Stimulated activated CD8-positive, alpha-beta memory T cell treated with anti-CD3 and anti-CD28 coated beads, Interleukin-12 subunit alpha, Interleukin-12 subunit beta, amount 100 ng/mL, for 4 hours (primary cell): Measurements from ENCODE around the gene RERG.
A peak's percentile ranks its signal among the peaks of the same experiment; 100 is the strongest.
"Not testable (repeated sequence)": the region's sequence is repeated elsewhere in the genome, so short reads cannot be mapped to it uniquely, and the experiment has no call there.

ENCODE experiments used
- DNase-seq: peaks from one replicate; pipeline ENCODE4 v3.0.0-alpha.2; 2020; ENCODE audit warnings: low read depth

RERG gene, protein sequence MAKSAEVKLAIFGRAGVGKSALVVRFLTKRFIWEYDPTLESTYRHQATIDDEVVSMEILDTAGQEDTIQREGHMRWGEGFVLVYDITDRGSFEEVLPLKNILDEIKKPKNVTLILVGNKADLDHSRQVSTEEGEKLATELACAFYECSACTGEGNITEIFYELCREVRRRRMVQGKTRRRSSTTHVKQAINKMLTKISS

DNA sequence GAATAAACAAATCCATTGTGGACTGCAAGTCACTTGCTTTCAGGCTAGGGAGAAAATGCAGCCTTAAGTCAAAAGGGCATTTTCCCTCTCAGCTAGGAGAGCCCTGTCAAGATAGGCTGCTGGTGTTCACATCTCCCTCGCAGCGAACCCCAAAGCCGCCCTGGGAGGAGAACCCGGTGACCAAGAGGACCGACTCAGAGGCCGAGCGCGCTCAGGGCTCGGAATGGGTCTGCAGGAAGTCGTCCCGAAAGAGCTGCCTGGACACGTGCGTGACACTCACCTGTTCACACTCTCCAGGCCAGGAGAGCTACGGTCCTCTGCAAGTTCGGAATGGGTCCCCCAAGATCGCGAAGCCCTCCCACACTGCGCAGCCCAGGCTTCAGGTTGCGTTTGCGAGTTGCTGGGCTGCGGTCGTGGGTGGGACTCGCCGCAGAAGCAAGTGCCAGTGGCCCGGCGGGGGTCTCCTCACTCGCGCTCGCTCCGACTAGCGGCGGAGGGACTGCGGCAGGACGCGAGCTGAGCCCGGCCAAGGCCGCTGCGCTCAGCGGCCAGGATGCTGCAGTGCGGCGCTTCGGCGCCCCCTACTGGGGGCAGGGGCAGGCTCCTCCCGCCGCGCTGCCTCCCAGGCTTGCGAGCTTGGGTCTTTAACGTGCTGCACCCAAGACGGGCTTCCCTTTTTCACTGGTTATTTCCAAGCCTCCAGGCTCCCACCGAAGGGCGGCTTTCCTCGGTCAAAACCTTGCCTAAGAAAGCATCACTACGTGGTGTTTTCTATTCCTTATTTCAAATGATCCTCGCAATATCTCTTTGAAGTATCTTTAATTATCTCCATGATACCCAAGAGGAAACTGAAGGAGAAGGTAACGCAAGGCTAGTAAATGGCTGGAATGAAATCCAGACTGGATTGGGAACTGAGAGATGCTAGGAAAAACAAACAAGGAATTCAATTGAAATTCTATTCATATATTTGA is at the start of gene RERG:
TSS of gene RERG (minus strand) at position 503 of the 971 bp plus-strand sequence. CDS start 3,928 bp downstream, outside the sequence.
- peak; percentile 53 for DNase-seq

DNA sequence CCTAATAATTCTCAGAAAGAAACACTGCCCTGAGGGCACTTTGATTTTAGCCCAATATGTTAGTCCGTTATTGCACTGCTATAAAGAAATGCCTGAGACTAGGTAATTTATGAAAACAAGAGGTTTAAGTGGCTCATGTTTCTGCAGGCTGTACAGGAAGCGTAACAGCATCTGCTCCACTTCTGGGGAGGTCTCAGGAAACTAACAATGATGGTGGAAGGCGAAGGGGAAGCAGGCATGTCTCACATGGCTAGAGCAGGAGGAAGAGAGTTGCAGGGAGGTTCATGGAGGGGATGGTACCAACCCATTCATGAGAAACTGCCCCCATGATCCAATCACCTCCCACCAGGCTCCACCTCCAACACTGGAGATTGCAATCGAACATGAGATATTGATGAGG is 49.4 kb upstream of the RERG start:
- no peak for DNase-seq

DNA sequence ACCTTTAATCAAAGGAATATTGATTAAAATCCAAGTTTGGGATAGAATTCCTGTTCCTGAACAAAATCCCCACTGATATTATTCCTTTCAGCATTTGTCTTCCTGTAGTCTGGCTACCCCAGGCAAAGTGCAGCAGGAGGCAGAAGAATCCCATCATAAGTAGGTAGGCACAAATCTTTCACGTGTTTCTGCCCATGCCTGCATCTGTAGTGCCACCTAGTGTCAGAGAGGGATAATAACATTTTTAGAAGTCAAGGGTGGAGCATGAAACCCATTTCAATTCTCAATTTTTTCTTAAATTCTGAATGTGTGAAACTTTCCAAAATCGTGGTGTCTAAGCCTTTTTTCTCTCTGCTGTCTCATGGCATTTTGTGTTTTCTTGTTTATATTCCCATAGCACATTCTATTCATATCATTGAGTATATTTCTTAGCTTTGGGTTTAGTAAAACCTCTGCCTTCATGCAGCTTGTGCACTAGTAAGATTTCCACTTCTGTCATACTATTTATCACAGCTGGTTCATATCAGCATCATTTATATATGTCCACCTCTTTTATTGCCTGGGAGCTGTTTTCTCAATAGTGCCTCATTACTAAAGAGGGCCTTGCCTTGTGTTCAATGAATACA is 47.8 kb upstream of the RERG start:
- no peak for DNase-seq

DNA sequence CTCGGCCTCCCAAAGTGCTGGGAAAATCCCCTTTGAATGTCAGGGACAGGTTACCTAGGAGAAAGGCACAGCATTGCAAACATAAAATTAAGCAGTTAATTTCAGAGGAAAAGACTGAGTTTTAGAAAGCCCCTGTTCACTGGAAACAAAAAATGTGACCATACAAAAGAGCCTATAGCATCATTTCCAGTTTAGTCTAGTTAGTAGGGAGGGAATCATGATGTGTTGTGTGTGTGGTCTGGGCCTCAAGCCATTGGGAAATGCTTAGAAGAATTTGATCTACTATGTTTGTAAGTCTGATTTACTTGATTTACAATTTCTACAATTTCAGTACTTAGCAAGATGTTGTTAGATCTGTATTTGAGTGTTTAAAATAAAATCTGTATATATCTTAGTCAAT is 47.1 kb upstream of the RERG start:
- no peak for DNase-seq

DNA sequence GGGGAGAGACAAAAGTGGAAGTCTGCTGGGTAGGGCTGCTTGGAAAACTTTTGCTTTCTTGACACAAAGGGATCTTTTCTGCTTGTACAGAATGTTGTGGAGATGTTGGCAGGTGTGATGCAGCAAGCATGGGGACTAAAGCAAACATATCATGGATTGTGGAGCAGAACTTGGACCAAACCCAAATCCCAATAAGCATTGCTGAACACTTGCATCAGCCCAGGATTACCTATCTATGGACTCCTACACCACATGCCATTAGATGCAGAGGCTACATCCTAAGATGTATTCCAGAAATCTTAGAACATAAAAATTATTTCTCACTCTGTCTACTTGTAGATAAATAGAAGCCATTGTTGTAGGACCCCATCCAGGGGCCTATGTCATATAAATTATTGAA is 44.7 kb upstream of the RERG start:
- DNase-seq = no peak

DNA sequence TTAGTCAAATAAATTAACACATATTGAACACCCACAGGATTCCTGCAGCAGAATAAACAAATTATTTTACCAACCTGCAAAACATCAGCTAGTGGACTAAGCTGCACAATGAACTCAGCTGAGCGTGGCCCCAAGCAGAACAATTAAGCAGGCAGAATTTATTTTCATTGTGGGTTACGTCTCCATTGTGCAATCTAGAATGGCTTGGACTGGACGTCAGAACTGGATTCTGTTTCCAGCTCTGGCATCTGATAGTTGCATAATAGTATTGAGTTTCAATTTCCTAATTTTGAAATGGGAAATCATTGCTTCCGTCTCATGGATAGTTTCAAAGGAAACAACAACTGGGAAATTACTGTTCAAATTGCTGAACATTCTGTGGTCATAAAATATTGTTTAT is 35.5 kb upstream of the RERG start:
- no peak for DNase-seq

DNA sequence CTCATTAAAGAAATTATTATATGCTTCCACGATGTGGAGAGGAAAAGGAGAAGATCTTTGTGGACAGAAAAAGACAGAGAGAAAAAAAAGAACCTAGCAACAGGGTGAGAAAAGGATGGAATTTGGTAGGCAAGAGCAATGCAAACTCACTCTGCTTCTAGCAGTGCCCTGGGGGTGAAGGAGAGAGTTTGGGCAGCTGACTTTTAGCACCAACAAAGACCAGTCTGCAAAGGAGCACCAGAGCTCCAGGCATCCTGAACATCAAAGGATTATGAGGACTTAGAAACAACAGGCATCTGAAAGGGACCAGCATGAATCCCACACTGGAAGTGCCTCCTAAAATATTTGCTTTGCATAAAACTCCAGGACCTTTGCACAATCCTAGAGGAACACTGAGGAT is 32.8 kb upstream of the RERG start:
- DNase-seq = no peak

DNA sequence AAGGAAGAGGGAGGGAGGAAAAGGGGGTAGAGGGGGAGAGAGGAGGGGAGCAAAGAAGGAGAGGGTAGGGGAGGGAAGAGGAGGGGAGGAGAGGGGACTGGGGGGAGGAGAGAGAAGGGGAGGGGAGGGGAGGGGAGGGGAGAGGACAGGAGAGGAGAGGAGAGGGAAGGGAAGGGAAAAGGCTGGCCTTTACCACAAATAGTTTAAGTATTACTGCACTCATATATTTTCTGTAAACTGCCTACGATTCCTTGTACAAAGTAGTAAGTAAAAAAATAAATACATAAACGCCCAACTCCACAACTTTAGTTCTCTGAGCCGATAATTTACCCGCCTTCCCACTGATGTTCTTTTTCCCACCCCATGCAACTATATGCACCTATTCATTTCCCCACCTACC is 23.7 kb upstream of the RERG start:
- DNase-seq = no peak

DNA sequence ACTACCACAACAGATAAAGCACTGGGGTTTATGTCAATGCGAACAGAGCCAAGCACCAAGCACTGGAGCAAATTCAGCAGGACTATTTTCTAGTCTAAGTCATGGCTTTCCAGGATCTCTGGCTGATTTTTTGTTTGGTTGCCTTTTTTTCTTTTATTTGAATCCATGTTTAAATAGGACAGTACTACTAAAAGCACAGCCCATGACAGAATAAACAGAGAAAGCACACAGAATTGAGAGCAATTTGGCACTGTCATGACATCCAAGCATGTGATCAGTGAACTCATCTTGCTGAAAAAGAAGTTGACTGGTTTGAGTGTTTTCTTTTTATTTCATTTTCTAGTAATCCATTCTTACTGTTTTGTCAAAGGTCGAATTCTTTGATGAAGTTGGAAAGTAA is 23.1 kb upstream of the RERG start:
- no peak for DNase-seq

DNA sequence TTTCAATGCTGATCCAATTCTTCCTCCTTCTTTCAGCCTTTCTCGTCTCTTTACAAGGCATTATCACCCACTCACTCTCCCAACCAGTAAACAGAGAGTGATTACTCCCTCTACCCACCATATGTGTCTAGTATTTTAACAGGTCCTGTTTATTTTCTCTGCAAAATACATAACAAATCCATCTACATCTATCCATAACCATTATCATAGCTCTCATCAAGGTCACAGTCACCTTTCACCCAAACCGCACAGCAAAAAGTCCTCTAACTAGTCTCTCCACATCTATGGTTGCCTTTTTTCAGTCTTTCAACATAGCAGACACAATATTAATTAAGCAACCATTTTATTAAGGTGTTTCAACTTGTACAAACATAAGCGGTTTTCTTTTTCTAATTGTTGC is 21.9 kb upstream of the RERG start:
- no peak for DNase-seq

DNA sequence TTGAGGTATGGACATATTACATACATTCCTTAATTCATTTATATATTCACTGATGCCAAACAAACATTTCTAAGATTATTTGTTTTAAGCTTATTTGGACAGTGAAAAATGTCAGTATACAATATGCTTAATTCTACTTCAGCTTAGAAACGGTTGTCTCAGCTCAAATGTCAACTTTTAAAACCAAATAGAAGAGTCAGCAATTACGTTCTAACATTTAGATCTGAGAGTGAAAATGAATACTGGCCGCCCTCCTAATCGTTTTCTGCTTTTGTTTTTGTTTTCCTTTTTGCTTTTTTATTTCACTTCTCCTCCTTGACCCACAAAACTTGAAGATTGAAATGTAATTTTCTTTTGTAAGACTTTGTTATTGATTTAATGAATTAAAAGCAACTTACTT is 19.7 kb upstream of the RERG start:
- DNase-seq = no peak

DNA sequence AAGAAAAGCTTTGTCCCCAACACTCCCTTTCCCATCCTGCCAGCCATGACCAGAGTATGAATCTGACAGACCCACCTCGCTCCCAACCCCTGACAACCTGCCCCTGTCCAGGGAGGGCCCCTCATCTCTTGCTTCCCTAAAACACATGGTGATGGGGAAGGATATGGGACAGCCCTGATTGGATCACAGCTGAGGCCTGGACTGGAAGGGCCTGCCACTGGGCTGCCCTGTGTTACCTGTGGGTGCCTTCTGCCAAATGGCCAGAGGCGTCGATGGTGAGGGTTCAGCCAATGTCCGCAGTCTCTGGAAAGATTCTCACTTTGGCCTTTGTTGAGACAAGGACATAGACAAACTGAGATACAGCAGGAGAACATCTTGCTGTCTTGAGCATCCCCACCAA is 13.3 kb upstream of the RERG start:
- no peak for DNase-seq

DNA sequence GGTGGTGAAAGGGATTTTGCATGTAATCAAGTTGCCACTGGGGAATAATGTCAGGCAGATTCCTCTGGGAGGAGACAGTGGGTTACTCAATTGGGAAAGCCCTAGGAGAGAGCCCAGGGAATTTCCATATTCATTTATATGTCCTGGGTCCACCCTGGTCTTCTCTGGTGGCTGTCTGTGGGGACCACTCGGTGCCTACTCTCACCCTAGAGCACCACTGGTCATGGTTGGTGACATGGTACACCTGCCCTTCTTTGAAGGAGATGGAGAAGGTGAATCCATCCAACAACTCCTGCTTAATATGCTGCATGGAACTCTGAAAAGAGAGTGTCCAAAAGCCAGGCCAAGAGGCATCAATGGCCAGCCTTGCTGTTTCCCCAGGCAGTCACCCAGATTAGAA is 12.8 kb upstream of the RERG start:
- DNase-seq = no peak

DNA sequence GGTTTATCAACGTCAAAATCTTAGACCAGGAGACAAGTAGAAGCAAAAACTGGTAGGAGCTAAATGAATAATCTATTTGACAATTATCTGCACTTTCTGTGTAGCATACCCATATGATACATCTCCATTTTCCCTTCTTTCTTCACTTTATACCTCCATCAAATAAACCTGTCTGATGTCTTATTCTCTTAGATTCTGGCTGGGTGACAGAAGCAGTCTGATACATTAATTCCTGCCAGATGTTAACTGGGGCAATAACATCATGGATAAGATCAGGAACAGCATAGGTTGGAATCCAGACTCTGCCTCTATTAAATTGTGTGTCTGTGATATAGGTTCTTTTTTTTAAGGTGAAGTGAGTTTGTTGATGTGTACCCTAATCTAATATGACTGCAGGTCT is 11.7 kb upstream of the RERG start:
- DNase-seq = no peak

DNA sequence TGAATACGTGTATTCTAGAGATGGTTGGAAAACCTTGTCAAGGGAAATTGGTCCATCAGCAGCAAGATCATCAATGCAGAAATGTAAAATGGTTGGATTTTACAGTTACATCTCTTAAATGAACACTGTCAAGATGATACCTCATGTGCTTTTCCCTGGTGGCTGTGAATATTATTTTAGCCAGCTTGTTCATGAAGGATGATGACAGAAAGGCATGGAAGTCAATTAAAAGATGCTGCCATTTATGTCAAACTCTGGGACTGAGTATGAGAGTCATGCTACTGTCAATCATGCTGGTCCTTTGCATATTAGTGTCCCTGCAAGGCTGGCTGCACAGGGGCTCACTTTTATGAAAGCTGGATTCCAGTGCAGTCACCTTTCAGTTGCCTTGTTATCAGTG is 10.3 kb upstream of the RERG start:
- no peak for DNase-seq

DNA sequence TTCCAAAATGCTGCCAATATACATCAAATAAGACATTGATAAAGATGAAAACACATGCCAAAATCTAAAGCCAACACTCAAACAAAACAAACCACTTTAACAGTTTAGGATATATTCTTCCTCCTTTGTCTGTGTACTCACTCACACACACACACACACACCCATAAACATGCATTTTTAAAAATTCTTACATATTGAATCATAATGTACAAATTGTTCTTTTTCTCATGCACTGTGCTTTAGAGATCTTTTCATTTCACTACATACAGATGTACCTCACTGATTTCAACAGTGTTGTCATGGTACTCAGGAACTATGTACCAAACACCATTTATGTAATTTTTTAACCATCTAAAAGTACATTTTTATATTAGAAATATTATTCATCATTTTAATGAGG is 9.5 kb upstream of the RERG start:
- no peak for DNase-seq

DNA sequence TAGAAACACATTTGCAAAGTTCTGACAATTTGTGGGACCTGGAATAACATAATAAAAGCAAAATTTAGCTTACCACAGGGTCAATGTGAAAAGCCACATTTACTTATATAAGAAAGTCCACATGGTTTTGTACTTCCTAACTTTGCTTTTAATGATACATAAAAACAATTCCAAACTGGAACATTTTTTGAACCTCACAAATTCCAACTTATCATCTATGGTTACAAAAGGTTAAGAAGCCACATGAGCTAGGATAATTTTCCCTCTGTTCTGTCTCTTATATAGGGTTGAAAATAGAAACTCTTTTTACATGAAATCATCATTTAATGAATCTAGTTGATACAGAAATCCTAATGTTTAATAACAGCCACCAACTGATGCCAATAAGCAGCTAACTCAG is 8.9 kb upstream of the RERG start:
- DNase-seq = no peak

DNA sequence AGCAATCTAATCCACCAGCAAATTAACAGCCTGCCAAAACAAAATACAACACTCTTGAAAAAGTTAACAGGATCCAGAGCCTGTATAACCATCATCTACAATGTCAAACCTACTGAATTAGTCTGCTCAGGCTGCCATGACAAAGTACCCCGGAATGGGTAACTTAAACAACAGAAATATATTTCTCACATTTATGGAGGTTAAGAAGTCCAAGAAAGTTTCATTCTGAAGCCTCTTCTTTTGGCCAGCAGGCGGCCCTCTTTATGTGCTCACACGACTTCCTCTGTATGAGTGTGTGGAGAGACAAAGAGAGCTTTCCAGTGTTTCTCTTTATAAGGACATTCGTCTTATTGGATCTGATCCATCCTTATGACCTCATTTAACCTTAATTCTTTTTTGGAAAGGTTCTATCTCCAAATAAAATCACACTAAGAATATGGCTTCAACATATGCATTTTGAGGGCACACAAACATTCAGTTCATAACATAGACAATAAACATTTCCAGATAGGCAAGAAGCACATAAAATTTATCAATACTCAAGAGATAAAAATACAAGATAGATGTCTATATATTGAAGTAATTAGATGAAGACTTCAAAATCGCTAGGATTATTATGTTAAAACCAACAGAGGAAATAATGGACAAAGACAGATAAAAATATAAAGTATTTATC is 5.9 kb upstream of the RERG start:
- no peak for DNase-seq

DNA sequence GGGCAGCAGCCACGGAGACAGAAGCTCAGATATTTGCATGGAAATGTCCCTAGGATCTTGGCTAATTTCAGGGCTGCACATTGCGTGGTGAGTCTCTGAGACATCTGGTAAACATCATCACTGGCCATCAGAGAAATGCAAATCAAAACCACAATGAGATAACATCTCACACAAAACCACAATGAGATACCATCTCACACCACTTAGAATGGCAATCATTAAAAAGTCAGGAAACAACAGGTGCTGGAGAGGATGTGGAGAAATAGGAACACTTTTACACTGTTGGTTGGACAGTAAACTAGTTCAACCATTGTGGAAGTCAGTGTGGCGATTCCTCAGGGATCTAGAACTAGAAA is 4.6 kb upstream of the RERG start:
- not testable (repeated sequence) for DNase-seq

DNA sequence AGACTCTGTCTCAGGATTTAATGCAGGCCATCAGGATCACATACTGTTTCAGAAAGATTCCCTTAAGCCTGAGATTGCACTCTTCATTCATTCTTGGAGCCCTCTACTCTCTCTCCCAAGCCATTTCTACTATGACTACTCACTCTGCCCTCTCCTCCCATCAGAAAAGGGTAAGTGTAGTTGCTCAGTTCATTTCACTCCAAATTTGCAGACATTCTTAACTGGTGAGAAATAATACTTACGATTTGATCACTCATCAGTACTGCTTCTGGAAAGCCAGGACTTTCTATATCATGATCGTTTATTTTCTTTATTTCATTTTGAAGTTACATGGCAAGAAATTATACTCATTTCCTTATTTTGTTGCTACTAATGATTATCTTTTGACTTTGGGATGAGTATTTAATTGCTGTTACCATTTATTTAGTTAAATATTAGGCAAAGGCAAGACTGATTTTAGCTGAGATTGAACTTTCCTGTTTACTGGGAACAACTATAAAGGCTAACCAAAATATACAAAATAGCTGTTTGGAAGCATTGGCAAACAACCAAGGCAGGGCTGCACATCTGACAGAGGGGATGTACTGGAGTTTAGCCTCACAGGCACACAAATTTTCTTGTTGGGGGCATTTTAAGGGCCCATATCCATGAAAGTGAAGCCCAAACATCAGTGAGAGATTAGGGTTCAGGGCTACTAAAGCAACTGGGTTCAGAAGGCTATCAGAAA is 4.1 kb upstream of the RERG start:
- no peak for DNase-seq

DNA sequence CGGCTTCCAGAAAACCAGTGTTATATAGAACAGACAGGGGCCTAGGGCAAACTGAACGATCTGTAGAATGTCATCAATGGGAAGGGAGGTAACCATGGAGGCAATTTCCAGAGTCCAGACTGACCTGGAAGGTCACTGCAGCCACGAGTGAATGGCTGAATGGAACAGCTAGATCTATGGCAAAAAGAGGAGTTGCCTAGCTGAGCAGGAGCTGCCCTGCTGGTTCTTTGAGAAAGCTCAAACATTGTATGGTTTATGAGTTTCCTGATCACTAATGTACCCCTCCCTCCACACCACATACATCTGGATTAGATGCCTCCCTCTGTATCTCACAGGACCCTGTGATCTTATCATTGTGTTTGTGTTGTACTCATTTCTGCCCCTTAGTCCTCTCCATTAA is 1.0 kb upstream of the RERG start:
- DNase-seq = no peak

DNA sequence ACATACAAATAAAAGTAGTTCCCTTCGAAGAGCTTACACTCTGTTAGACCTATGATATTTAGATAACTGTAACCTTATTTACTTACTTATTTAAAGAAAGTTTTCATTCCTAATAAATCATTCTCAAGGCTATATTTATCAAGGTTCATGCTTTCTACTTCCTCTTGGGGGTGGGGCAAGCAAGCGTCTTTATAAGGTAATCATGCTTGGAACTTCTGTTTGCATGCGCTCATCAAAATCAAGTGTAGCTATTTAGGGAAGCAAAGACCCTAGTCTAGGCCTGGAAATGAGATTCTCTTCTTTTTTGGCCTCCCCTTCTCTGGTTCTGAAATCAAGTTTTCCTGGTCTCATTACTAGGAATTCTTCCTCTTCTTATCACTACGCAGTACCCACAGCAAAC is 766 bp downstream of the RERG start:
- DNase-seq = no peak
